Activated CD4-positive, alpha-beta T cell treated with anti-CD3 and anti-CD28 coated beads, Interleukin-2, amount 50 U/mL, for 24 hours (primary cell): Measurements from ENCODE around the gene LDLRAD3.
"Not testable (repeated sequence)": the region's sequence is repeated elsewhere in the genome, so short reads cannot be mapped to it uniquely, and the experiment has no call there.

Experiments used
- DNase-seq, 2 donors: peaks; one replicate each; pipeline ENCODE4 v3.0.0-alpha.2; 2020; ENCODE audit warnings: low read depth in 1 of 2, low spot score in 1 of 2

The LDLRAD3 gene, protein sequence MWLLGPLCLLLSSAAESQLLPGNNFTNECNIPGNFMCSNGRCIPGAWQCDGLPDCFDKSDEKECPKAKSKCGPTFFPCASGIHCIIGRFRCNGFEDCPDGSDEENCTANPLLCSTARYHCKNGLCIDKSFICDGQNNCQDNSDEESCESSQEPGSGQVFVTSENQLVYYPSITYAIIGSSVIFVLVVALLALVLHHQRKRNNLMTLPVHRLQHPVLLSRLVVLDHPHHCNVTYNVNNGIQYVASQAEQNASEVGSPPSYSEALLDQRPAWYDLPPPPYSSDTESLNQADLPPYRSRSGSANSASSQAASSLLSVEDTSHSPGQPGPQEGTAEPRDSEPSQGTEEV

DNA sequence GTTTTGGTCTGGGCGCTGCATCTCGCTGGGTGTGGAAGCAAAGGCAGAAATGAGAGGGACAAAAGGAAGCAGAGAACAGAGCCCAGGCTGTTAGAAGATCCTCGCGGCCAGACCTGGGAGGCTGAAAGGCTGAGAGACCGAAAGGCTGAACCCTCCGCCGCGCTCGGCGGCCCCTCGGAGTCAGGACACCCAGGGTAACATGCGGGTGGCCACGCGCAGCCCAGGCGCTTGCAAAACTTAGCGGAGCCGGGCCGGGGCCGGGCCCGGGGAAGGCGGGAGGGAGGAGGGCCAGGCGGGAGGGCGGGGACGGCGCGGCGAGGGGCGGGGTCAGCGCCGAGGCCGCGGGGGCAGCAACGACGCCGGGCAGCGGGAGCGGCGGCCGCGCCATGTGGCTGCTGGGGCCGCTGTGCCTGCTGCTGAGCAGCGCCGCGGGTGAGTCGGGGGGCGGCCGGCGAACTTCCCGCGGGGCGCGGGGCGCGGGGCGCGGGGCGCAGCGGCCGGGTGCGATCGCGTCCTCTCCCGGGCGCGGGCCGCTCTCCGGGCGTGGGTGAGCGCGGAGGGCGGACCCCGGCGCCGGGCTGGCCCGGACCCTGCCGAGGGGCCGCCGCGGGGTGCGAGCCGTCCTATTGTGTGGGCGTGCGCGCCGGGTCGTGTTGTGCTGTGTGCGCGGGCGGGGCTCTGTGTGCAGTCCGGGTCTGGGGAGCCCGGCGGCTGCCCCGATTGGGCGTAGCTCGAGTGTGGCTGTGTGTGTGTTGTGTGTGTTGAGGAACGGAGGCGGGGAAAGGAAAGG, at the start of gene LDLRAD3:
Gene LDLRAD3 (plus strand): TSS at position 350 of the 790 bp plus-strand sequence. CDS start 37 bp downstream, at position 387.
- DNase-seq, result peak; percentile 8 to 10

DNA sequence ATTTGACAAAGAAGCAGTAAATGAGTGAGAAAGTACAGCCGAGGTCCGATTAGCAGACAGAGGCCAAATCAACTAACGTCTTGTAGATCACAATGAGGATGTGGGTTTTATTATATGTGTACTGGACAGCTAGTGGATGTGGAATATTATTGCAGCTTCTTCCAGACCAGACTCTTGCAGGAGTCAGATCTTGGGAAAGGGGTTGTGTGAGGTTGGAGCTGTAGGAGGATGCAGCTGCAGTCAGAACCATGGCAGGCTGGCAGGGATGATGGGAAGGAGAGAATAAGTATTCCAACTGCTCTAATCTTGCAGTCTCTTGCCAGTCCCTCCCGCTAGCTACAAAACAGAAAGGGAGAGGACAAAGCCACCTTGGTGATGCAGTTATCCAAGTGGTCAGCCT, 46.8 kb upstream of the LDLRAD3 start:
- DNase-seq, result no peak

DNA sequence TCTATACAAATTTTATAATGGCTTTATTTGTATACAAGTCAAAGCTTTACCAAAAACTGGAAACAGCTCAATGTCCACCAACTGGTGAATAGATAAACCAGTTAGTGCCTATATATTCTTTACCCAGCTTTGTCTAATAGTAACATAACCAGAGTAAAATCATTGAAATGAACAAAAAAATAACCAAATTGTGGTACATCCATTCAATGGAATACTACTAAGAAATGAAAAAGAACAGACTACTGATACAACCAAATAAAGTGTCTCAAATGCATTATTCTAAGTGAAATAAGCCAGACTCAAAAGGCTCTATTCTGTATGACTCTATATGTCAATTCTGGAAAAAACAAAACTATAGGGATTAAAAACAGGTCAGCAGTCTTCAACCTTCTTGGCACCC, 40.9 kb upstream of the LDLRAD3 start:
- no peak for DNase-seq

DNA sequence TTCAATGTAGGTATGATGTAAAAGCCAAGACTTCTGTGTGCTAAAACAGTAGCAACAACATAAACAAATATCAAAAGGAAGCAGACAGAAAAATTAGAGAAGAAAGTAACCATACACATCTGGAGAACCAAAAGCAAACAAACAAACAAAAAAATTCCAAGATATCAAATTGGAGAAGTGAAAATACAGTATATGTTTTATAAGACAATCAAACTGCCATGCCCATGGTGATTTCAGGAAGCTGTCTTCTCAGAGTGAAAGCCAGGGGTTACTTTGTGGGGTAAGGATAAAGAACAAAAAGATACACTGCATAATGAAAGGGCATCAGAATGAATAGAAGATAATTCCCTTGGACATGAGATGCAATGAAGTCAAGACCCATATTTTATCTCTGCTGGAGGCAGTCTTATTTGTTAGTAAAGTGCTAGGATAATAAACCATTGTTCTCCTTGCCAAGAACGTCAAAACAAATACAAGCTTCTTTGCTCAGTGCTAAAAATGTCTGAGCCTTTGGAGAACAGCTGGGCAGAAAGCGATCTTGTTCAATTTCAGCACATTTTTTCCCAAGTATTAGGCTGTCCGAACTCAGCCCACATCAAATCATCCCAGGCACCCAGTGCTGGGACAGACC, 38.1 kb upstream of the LDLRAD3 start:
- DNase-seq, result no peak

DNA sequence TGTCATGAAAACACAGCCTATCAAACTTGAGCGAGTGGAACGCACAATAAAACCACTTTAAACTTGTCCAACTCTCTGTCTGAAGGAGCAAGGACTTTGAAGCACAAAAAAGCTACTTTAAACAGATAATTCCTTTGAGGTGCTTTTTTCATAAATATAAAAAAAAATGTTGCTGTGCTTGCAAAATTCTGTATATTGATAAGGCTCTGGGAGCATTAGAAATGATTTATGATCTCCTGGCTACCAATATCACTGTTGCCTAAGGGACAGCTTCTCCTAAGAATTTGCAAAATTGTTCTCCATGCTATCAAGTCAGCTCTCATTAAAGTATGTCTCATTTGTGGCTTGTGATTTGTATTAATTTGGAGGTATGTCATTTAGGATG, 37.6 kb upstream of the LDLRAD3 start:
- no peak for DNase-seq

DNA sequence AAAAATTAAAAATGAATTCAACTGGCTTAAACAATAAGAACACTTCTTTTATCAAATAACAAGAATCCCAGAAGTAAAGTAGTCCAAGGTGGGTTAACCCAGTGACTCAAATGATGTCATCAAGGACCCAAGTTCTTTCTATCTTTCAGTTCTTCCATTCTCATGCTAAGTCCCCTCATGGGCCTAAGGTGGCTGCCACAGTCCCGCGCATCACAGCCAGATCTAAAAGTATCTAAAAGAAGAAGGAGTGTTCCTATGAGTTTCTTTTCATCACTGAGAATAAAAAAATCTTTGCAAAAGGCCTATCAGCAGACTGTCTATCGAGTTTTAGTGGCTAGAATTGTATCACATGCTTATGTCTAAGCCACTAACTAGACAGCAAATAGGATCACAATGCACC, 37.2 kb upstream of the LDLRAD3 start:
- no peak for DNase-seq

DNA sequence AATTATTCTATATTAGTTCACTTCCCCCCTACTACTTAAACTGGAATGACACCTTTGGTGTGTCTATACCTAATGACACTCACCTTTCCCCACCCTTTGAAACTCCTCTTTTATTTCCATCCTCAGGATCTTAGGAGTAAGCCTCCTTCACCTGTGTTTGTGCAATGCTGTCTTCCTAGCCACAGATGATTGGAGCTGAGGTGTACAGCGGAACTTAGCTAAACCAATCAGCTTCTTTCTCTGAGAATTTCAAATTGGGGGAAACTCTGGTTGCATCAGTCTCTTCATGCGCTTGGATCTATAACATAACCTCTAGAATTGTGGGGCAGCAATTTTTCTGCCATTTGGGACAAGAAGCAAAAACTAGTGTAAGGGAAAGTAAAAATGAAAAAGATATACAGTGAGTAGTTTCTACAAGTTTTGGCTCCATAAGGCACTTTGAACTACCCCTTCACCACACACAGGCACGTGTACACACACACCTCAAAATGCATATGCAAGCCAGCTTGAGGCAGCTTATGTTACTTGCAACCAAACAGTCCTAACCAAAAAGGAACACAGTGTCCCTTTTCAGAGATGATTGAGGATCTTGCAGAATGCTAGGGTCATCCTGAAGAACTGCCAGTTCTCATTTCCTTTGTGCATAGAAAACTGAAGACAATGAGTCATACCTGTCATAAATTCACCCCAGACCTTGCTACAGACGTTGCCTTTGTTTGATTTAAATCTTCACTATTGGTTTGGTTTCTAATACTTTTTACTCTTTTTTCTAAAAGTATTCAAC, 36.0 kb upstream of the LDLRAD3 start:
- no peak for DNase-seq

DNA sequence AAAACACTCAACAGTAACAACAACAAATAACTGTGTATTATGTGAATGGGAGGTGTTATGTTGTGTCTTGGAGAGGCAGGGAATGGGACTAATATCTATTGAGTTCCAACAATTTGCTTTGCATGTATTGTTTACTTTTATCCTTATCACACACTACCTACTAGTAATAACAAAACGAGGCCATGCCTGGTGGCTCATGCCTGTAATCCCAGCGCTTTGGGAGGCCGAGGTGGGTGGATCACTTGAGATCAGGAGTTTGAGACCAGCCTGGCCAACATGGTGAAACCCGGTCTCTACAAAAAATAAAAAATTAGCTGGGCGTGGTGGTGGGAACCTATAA, 35.5 kb upstream of the LDLRAD3 start:
- DNase-seq, result not testable (repeated sequence)

DNA sequence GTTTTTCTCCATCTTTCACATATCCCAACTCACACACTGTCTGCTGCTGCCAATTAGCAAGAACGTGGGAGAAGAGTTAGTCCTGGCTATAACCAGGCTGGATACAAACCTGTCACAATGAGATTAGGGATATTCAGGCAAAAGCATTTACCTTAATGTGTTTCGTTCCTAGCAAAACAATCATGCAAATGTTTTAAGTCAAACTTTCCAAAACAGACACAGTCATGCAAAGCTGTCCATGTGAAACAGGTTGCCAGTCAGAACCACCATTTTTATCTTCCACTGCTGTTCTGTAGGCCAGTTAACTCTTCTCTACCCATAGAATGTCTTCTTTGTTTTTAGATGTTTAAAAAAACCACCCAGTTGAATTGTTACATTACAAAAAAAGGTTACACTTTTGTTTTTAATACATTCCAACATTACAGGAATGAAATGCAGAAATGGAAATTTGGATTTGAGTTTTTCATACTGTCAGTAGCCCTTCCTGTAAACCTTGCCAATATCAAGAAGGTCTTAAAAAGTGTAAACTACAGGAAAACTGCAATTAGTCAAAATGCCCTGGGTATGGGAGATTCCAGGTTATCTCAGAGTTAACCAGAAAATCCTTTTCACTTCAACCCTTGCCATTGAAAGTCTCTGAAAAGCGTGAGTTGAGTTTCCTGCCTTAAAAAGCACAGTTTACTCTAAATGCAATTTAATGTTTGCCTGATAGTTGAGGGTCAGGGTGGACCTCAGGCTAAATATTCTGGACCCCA, 34.2 kb upstream of the LDLRAD3 start:
- no peak for DNase-seq

DNA sequence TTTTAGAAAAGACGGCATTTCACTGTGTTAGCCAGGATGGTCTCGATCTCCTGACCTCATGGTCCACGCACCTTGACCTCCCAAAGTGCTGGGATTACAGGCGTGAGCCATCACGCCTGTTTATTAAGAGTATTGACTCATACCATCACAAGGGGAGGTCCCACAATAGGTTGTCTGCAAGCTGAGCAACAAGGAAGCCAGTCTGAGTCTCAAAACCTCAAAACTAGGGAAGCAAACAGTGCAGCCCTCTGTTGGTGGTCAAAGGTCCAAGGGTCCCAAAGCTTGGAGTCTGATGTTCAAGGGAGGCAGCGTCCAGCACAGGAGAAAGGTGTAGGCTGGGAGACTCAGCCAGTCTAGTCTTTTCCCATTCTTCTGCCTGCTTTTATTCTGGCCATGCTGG, 32.8 kb upstream of the LDLRAD3 start:
- no peak for DNase-seq

DNA sequence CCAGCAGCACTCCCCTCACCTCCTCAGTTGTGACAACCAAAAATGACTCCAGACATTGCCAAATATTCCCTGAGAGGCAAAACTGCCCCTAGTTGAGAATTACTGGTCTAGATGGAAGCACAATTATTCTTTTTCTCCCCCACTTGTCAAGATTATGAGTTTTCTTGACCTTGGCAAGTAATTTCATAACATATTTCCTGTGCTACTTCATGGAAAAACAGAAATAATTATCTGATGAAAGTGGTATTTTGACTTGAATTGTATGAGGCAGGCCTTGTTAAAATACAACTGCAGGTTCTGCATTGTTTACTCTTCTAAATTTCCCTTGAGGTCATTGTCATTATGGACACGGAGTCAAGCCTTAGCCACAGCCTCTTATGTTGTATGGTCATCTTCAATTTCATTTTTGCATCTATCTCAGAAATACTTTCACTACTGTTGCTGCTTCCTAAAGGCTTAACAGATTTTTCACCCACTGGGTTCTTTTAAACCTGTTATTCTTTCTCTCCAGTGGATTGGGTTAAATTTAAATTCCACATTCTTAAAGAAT, 32.2 kb upstream of the LDLRAD3 start:
- DNase-seq, result no peak

DNA sequence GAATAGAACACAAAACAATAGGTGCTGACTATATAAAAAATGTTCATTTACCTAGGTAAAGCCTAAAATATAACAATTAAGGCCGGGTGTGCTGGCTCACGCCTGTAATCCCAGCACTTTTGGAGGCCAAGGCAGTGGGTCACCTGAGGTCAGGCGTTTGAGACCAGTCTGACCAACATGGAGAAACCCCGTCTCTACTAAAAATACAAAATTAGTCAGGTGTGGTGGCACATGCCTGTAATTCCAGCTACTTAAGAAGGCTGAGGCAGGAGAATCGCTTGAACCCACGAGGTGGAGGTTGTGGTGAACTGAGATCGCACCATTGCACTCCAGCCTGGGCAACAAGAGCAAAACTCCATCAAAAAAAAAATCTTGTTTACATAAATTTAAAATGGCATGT, 31.4 kb upstream of the LDLRAD3 start:
- not testable (repeated sequence) for DNase-seq

DNA sequence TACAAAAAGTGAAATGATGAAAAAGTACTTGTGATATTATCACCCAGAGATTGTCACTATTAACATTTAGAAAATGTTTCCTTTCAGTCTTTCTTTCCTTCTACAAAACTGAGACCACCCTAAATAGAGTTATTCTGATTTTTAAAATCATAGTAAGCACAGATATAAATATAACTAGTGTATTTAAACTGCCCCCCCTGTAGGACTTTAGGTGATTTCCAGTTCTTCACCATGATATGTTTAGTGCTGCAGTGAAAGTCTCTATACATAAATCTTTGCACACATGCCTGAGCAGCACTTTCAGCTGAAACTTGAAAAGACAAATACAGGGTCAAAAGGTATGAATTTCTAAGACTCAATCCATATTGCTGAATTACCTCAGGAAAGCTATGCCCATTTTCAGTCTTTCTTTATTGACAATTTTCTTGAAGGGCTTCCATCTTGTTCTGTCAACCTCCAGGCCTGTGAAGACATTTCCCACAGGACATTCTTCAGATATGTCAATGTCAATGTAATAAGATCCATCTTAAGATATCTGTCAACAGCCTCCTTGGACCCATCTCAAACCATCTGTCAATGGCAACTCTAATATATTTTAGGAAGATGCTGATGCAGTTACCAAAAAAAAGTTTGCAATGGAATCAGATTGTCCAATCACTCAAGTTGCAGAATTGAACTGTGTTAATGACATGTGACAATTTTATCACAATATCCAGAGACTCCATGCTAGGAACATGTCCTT, 30.8 kb upstream of the LDLRAD3 start:
- DNase-seq, result no peak

DNA sequence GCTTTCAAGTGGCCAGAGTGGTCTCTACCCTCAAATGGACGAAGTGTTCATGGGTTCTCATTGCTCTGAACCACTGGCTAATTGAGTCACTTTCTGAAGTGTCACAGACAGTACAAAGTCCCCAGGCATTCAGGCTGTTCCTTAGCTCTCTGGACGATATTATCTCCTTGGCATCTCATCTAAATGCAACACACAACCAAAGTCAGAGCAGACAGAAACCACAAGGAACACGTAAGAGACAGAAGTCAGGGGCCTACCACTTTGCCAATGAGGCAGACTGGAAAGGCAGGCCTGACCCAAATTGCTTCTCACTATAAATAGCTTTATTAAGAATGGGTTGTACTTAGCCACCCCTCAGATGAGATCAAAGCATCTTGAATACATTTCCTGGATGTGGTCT, 29.0 kb upstream of the LDLRAD3 start:
- DNase-seq, result no peak

DNA sequence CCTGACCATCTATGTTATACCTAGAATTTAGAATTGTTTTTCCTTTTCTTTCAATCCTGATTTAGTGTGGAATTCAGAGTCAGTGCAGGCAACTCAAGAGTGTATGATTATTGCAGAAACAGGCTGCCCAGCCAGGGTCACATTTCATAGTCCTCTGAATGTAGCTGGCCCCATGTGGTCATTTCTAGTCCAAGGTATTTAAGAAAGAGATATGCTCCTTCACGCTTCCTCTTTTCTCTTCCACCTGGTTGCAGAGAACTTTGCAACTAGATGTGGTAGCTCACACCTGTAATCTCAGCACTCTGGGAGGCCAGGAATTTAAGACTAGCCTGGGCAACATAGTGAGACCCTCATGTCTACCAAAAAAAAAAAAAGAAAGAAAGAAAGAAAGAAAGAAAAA, 27.6 kb upstream of the LDLRAD3 start:
- DNase-seq, result no peak

DNA sequence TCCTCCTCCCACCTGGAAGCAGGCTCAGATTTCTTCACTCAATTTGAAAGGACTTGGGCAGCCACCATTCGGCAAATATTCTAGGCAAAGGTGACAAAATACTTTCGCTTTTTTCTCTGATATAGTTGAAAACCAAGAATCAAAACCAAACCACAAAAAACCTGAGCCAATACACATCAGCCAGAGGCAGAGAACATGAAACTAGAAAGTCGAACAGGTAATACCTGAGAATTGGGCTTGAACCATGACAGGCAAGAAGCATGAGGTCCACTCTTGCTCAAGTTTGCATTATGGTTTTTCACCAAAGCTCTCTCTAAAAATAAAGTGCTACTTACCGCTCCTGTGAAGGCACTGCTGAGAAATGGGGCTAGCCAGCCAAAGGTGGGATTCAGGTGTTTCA, 26.2 kb upstream of the LDLRAD3 start:
- DNase-seq, result no peak

DNA sequence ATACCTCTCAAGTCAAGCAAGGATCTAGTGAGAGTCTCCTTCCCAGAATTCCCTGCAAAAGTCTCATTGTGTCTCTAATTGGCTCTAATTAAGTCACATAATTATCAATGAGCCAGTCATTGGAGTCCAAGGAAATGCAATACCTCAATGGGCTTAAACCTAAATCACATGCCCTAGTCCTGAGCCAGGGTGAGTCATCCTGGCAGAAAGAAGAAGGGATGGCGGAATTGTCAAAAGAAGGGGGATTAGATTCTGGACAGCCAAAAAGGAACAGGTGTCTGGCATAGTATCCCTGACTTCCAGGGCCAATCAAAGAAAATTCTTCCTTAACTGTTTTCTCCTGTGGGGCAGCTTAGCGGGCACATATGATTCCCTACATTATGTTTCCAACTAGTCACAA, 25.1 kb upstream of the LDLRAD3 start:
- DNase-seq, result no peak

DNA sequence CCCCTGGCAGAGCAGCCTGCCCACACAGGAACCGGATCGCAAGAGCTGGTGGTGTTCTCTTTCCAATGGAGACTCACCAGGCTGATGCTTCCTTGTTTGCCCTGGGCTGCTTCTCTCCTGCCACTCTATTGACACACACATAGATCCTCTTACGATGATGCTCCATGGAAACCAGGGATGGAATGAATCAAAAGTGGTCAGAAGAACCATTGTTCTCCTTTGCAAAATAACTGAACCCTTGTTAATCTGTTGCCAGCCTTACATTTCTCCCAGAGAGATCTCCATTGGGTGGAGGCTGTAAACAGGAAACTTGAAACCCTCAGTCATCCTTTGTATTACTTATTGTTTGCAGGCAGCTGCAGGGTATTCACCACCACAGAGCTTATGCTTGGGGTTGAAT, 24.6 kb upstream of the LDLRAD3 start:
- DNase-seq, result no peak

DNA sequence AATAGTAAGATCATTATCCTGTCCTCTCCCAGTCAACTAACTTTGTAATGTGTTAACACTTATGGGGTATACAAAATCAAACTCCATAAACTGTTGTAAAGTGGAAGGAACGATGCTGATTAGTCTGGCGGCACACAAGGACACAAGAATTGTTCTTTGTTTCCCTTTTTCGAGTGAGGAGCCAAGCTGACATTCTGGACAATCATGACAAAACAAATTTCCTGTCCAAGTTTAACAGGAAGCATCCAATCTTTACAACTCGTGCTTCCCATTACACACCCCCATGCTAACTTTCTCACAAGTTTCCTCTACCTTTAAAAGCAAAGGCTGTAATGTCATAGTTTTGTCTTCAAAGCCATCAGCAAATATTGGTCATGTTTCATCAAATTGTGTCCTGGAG, 20.4 kb upstream of the LDLRAD3 start:
- no peak for DNase-seq

DNA sequence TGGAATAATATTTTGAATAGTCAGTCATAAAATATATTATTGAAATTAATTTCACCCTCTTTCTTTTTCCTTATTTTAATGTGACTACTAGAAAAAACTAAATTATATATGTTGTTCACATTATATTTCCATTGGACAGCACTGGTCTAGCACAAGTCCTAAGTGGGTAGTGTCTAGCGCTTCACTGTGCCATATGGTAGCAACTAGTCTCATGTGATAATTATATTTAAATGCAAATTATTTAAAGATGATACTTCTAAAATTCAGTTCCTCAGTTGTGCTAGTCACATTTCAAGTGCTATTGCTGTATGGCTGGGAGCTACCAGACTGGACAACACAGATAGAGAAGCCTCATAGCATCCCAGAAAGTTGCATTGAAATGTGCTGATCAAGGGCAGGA, 19.1 kb upstream of the LDLRAD3 start:
- no peak for DNase-seq
